DOHH2 (cell line): ENCODE data around the gene PIAS2.

ENCODE experiments used
- H3F3A ChIP-seq: fragments of 200-600 bp; sonication (generic), shearing (Covaris generic); 2 replicates; pipeline ENCODE4 v1.6.0; 2016; ENCODE audit warnings: antibody characterized with exemption, mild to moderate bottlenecking; ENCODE audit not compliant: control insufficient read depth, insufficient read depth
- H3K27ac ChIP-seq: fragments of 200-600 bp; sonication (generic); 2 replicates; pipeline ENCODE4 v1.5.1; 2014; ENCODE audit warnings: low read depth, mild to moderate bottlenecking, low read length, moderate library complexity
- H3K27me3 ChIP-seq: fragments of 200-600 bp; sonication (generic); 2 replicates; pipeline ENCODE4 v1.6.1; 2014; ENCODE audit warnings: mild to moderate bottlenecking, low read length, mixed read lengths; ENCODE audit not compliant: control insufficient read depth
- H3K36me3 ChIP-seq: fragments of 200-600 bp; sonication (generic); 2 replicates; pipeline ENCODE4 v1.6.1; 2014; ENCODE audit warnings: mild to moderate bottlenecking, low read length, moderate library complexity, mixed read lengths; ENCODE audit not compliant: control insufficient read depth
- H3K4me1 ChIP-seq: fragments of 200-600 bp; sonication (generic); 2 replicates; pipeline ENCODE4 v1.6.1; 2014; ENCODE audit warnings: mild to moderate bottlenecking, low read length, mixed read lengths; ENCODE audit not compliant: control insufficient read depth
- H3K4me2 ChIP-seq: fragments of 200-600 bp; sonication (generic); 2 replicates; pipeline ENCODE4 v1.6.0; 2014; ENCODE audit warnings: mild to moderate bottlenecking, low read length, moderate library complexity
- H3K4me3 ChIP-seq: fragments of 200-600 bp; sonication (generic); 2 replicates; pipeline ENCODE4 v1.5.1; 2014; ENCODE audit warnings: mild to moderate bottlenecking, low read length, mixed read lengths
- H3K79me2 ChIP-seq: fragments of 200-600 bp; sonication (generic); 2 replicates; pipeline ENCODE4 v1.6.1; 2014; ENCODE audit warnings: mild to moderate bottlenecking, low read length, mixed read lengths; ENCODE audit not compliant: control insufficient read depth
- H3K9me2 ChIP-seq: fragments of 200-600 bp; sonication (generic); replicated peaks from 2 replicates; pipeline ENCODE4 v1.6.1; 2014; ENCODE audit warnings: mild to moderate bottlenecking, low read length, mixed read lengths; ENCODE audit not compliant: control insufficient read depth
- H3K9me3 ChIP-seq: fragments of 200-600 bp; sonication (generic); 2 replicates; pipeline ENCODE4 v1.6.1; 2014; ENCODE audit warnings: antibody characterized with exemption, low read length, mixed read lengths; ENCODE audit not compliant: control insufficient read depth, insufficient read depth
- H4K20me1 ChIP-seq: fragments of 200-600 bp; sonication (generic); 2 replicates; pipeline ENCODE4 v1.6.0; 2014; ENCODE audit warnings: low read depth, mild to moderate bottlenecking, antibody characterized with exemption, low read length, moderate library complexity; ENCODE audit not compliant: control insufficient read depth, insufficient read depth
- EZH2phosphoT487 ChIP-seq: fragments of 200-600 bp; sonication (generic); IDR thresholded peaks from 2 replicates; pipeline ENCODE4 v1.6.1; 2017; ENCODE audit warnings: borderline replicate concordance, mild to moderate bottlenecking, antibody characterized with exemption, low read length, moderate library complexity, mixed read lengths
- TF ChIP-seq, protein P1 (sequence below): fragments of 200-600 bp; sonication (generic); IDR thresholded peaks from one replicate; pipeline ENCODE4 v1.5.1; 2014; ENCODE audit warnings: antibody characterized with exemption, mild to moderate bottlenecking, low read depth, low read length; ENCODE audit not compliant: poor library complexity, severe bottlenecking

PIAS2 gene

GRCh38 chr18:46772357-46772756 lies 144.9 kb downstream of the PIAS2 start:
- Histone ChIP-seq H3K9me2 (no peaks in the 10 kb centered on the region), H3K4me2 (peak overlapping the region; percentile 65), H3F3A (peaks cover 8% of the 10 kb centered on the region), H3K4me3 (peak overlapping the region; percentile 47; the same call in 1 of the 2 replicates), H3K4me1 (peaks cover 43% of the 10 kb centered on the region), H3K79me2 (no peaks in the 10 kb centered on the region), H3K9me3 (no peaks in the 10 kb centered on the region), H3K27me3 (peaks cover 4% of the 10 kb centered on the region; the same call in 1 of the 2 replicates), H4K20me1 (no peaks in the 10 kb centered on the region), H3K27ac (peak overlapping the region; percentile 28; the same call in 1 of the 2 replicates), H3K36me3 (no peaks in the 10 kb centered on the region)
- TF ChIP-seq, protein P1, sequence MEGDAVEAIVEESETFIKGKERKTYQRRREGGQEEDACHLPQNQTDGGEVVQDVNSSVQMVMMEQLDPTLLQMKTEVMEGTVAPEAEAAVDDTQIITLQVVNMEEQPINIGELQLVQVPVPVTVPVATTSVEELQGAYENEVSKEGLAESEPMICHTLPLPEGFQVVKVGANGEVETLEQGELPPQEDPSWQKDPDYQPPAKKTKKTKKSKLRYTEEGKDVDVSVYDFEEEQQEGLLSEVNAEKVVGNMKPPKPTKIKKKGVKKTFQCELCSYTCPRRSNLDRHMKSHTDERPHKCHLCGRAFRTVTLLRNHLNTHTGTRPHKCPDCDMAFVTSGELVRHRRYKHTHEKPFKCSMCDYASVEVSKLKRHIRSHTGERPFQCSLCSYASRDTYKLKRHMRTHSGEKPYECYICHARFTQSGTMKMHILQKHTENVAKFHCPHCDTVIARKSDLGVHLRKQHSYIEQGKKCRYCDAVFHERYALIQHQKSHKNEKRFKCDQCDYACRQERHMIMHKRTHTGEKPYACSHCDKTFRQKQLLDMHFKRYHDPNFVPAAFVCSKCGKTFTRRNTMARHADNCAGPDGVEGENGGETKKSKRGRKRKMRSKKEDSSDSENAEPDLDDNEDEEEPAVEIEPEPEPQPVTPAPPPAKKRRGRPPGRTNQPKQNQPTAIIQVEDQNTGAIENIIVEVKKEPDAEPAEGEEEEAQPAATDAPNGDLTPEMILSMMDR = peak; percentile 53
- TF ChIP-seq EZH2phosphoT487 = no peak

DNA sequence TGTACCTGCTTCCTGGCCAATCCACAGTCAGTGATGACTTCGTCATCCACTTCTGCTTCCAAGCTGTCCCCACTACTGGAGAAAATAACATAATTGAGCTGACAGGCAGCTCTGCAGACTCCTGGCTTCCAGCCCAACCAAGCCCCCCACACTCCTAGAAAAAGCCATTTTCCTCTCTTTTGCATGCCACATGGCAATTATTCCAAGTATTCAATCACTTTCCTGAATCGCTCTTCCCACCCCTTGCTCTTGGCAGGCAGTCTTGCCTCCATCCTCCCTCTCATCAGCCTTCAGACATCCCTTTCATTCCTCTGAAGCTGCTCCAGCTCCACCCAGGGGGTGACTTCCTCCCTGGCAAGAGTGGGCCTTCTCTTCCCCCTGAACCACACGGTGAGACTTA lies 146.2 kb downstream of the PIAS2 start:
- Histone ChIP-seq H3K27me3 (peaks cover 4% of the 10 kb centered on the region; the same call in 1 of the 2 replicates), H3K9me3 (no peaks in the 10 kb centered on the region), H4K20me1 (no peaks in the 10 kb centered on the region), H3K4me3 (no peak overlapping the region), H3K79me2 (no peaks in the 10 kb centered on the region), H3K36me3 (no peaks in the 10 kb centered on the region), H3K4me1 (peaks cover 47% of the 10 kb centered on the region), H3K4me2 (peak overlapping the region; percentile 65), H3F3A (peaks cover 8% of the 10 kb centered on the region), H3K9me2 (no peaks in the 10 kb centered on the region), H3K27ac (no peak overlapping the region)
- TF ChIP-seq, protein P1 = no peak
- no peak for TF ChIP-seq EZH2phosphoT487

GRCh38 chr18:46770708-46771107 lies 146.6 kb downstream of the PIAS2 start:
- no peaks in the 10 kb centered on the region for H3K9me3 ChIP-seq
- no peaks in the 10 kb centered on the region for H4K20me1 ChIP-seq
- H3K36me3 ChIP-seq = no peaks in the 10 kb centered on the region
- H3K79me2 ChIP-seq = no peaks in the 10 kb centered on the region
- H3K4me2 ChIP-seq = no peak overlapping the region
- H3K27ac ChIP-seq = no peak overlapping the region
- no peaks in the 10 kb centered on the region for H3K9me2 ChIP-seq
- TF ChIP-seq, protein P1 = no peak
- TF ChIP-seq EZH2phosphoT487 = no peak
- H3K27me3 ChIP-seq = peaks cover 4% of the 10 kb centered on the region; the same call in 1 of the 2 replicates
- H3F3A ChIP-seq = peaks cover 8% of the 10 kb centered on the region
- no peak overlapping the region for H3K4me3 ChIP-seq
- peaks cover 47% of the 10 kb centered on the region for H3K4me1 ChIP-seq
